Tibial nerve (tissue), 4 donors: ENCODE measurements around the gene PSMC5. TPM values are rescaled to one million over a fixed set of nuclear protein-coding genes. Genes with fewer than 3 reads are reported as not detected.

Experiments
- DNase-seq, 2 donors: peaks; one replicate each; pipeline ENCODE4 v3.0.0-alpha.2; 2019; ENCODE audit warnings: low spot score in 2 of 2
- H3K27ac ChIP-seq, 4 donors: fragments of 200-600 bp; sonication (generic) in 3 of 4; one replicate each; pipeline ENCODE4 v1.5.1; 2017 to 2019; ENCODE audit warnings: mild to moderate bottlenecking in 1 of 4
- H3K27me3 ChIP-seq, 2 donors: fragments of 200-600 bp; sonication (generic) in 1 of 2; one replicate each; pipeline versions ENCODE4 v1.5.1 to v1.6.0; 2017 to 2019
- H3K36me3 ChIP-seq, 3 donors: fragments of 200-600 bp; sonication (generic); one replicate each; pipeline ENCODE4 v1.5.1; 2018 to 2019
- H3K4me1 ChIP-seq, 4 donors: fragments of 200-600 bp; sonication (generic) in 3 of 4; one replicate each; pipeline ENCODE4 v1.5.1; 2017 to 2019
- H3K4me3 ChIP-seq, 4 donors: fragments of 200-600 bp; sonication (generic) in 3 of 4; one replicate each; pipeline ENCODE4 v1.5.1; 2017 to 2019; ENCODE audit warnings: mild to moderate bottlenecking in 1 of 4, moderate library complexity in 1 of 4
- H3K9me3 ChIP-seq, 4 donors: fragments of 200-600 bp; sonication (generic) in 3 of 4; one replicate each; pipeline ENCODE4 v1.5.1; 2017 to 2019
- CTCF ChIP-seq, 5 experiments: fragments of 200-600 bp in 3 of 5; fragments of 450-650 bp in 2 of 5; sonication (generic) in 3 of 5; IDR thresholded peaks; one replicate each; pipeline ENCODE4 v1.5.1; 2016 to 2019; ENCODE audit warnings: antibody characterized with exemption in 5 of 5, mild to moderate bottlenecking in 3 of 5, moderate library complexity in 2 of 5
- EP300 ChIP-seq, 2 donors: sonication (generic); formaldehyde crosslinking; IDR thresholded peaks; one replicate each; pipeline ENCODE4 v1.6.1; 2017; ENCODE audit warnings: antibody characterized with exemption in 2 of 2, mild to moderate bottlenecking in 1 of 2
- POLR2A ChIP-seq, 2 donors: fragments of 450-650 bp; IDR thresholded peaks; one replicate each; pipeline ENCODE4 v1.6.1; 2017; ENCODE audit warnings: antibody characterized with exemption in 2 of 2, mild to moderate bottlenecking in 2 of 2, moderate library complexity in 2 of 2
- WGBS, 2 donors: methylation state at CpG; one replicate each; pipeline ENCODE4 v1.1.5; 2018; 5-methylcytosine and 5-hydroxymethylcytosine counted together
- total RNA-seq, 4 donors: library from RNA; depleted of rRNA; stranded (reverse); fragments of >200 nt; gene quantifications; one replicate each; pipeline ENCODE4 v1.1.0, GENCODE V29; 2016

The PSMC5 gene
- total RNA-seq, 4 donors from 2014 or later = 62.1 to 116 (median 103) TPM

DNA sequence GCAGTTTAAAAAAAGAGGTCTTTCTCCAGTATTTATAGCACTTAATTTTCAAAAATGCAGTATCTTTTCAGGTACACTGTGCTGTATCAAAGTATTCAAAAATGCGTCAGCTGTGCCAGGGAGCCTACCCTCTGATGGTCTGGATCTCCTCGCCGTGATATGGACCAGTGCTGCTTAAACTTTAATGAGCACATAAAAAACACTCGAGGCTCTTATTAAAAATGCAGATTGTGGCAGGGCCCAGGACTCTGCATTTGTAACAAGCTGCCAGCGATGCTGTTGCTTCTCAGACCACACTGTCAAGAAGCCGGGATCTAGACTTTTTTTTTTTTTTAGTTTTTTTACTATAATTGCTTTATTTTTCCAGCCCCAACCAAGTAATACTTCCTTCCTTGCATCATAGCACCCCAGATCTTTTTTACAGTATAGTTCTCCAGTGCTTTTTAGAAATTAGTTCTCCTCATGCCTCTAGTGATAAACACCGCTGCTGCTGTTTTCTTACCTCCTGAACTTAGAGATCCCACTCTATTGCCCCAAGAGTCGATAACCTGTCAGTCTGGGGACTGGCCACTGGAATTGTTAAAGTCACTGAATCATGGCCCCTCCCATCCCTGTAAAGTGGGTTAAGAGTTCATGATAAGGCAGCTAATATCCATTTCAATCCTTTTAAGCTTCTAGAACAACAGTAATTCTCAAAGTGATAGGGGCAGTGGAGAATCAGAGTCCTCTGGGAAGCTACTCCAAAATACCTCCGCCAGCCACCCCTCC lies 16.9 kb downstream of the PSMC5 start:
- no peaks in the 10 kb centered on the region for H3K9me3 ChIP-seq
- no peaks in the 10 kb centered on the region for H3K36me3 ChIP-seq
- peaks cover 0 to 44% (median 31%) of the 10 kb centered on the region in 4 donors for H3K4me1 ChIP-seq
- H3K27me3 ChIP-seq = no peaks in the 10 kb centered on the region
- 76 to 78% methylated on average over 9 of the region's 9 CpGs for WGBS, 2 donors
- peak overlapping the region in 2 of 4 donors; percentile 78 to 95 for H3K4me3 ChIP-seq
- H3K27ac ChIP-seq = peak overlapping the region; percentile 89 to 98 (median 94)
- TF ChIP-seq CTCF (IDR thresholded peaks at IDR 0.05) (no peak), EP300 (IDR thresholded peaks at IDR 0.05) (no peak), POLR2A (IDR thresholded peaks at IDR 0.05) (no peak)
- DNase-seq = no peak

DNA sequence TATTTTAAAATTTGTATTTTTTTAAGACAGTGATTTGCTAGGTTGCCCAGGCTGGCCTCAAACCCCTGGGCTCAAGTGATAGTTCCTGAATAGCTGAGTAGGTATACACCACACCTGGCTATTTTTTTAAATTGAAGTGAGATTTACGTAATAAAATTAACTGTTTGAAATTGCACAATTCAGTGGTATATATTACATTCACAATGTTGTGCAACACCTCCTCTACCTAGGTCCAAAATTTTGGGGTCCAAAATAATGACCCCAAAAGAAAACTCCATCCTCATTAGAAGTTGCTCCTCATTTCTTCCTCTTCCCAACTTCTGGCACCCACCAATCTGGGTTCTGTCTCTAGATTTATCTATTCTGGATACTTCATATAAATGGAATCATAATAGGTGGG lies 18.3 kb downstream of the PSMC5 start:
- H3K9me3 ChIP-seq = no peaks in the 10 kb centered on the region
- TF ChIP-seq POLR2A (IDR thresholded peaks at IDR 0.05) (no peak), EP300 (IDR thresholded peaks at IDR 0.05) (no peak), CTCF (IDR thresholded peaks at IDR 0.05) (no peak)
- DNase-seq = no peak
- no peak overlapping the region for H3K4me3 ChIP-seq
- H3K27me3 ChIP-seq = no peaks in the 10 kb centered on the region
- WGBS, 2 donors = 2 to 50% methylated on average over 1 of the region's 1 CpG
- H3K36me3 ChIP-seq = no peaks in the 10 kb centered on the region
- peaks cover 0 to 30% (median 17%) of the 10 kb centered on the region in 4 donors for H3K4me1 ChIP-seq
- H3K27ac ChIP-seq = no peak overlapping the region

DNA sequence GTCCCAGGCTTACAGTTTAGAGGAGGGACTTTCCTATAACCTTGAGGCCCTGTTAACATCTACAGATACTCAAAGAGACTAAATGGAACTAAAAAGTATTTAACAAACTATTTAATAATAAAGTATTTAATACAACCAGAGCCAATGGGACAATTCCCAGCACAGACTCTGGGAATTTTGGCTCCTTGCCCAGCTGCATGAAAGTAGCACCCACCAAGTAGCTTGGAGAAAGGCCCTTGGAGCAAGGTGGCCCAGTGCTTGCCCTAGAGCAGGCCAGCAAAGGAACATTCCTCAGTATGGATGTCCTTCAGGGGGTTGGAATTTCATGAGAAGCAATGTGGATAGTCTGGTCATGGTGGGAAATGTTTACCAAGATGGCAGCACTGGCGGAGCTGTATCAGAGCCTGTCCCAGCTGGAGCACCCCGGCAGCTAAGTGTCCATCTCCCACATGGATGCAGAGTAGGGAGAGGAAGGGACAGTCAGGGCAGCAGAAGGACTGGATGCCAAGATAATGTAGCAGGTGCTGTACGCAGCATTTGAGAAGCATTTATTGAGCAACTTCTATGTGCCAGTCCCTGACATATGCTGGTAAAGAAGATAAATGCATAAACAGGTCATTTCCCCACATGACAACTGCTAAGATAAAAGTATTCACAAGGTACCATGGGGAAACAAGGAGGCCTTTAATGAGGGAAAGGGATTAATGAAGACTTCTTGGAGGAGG lies 20.5 kb downstream of the PSMC5 start:
- 64 to 83% methylated on average over 3 of the region's 3 CpGs for WGBS, 2 donors
- no peak overlapping the region for H3K4me3 ChIP-seq
- H3K4me1 ChIP-seq = peaks cover 0 to 19% (median 6%) of the 10 kb centered on the region in 4 donors
- TF ChIP-seq POLR2A (IDR thresholded peaks at IDR 0.05) = no peak
- no peak for TF ChIP-seq CTCF (IDR thresholded peaks at IDR 0.05)
- TF ChIP-seq EP300 (IDR thresholded peaks at IDR 0.05) = no peak
- DNase-seq = no peak
- no peaks in the 10 kb centered on the region for H3K27me3 ChIP-seq
- H3K9me3 ChIP-seq = no peaks in the 10 kb centered on the region
- no peak overlapping the region for H3K27ac ChIP-seq
- no peaks in the 10 kb centered on the region for H3K36me3 ChIP-seq

GRCh38 chr17:63848834-63849689 lies 21.8 kb downstream of the PSMC5 start:
- H3K27ac ChIP-seq = peak overlapping the region; percentile 26 to 82 (median 48)
- 17 to 18% methylated on average over 68 to 80 of the region's 82 CpGs for WGBS, 2 donors
- H3K9me3 ChIP-seq = no peaks in the 10 kb centered on the region
- TF ChIP-seq CTCF (IDR thresholded peaks at IDR 0.05) (peak; percentile 70 to 87 (median 77)), EP300 (IDR thresholded peaks at IDR 0.05) (peak; percentile 49 to 87), POLR2A (IDR thresholded peaks at IDR 0.05) (no peak)
- no peaks in the 10 kb centered on the region for H3K36me3 ChIP-seq
- no peaks in the 10 kb centered on the region for H3K27me3 ChIP-seq
- H3K4me1 ChIP-seq = peaks cover 0 to 11% (median 3%) of the 10 kb centered on the region in 4 donors
- H3K4me3 ChIP-seq = peak overlapping the region in 3 of 4 donors; percentile 17 to 45 (median 43)
- peak; percentile 87 for DNase-seq
